ENCODE data around the gene NOL6.

- no peak for TF ChIP-seq CTCF (IDR thresholded peaks at IDR 0.05; ENCODE audit: low read depth, low read length, poor library complexity, severe bottlenecking)
- TF ChIP-seq EZH2phosphoT487 (IDR thresholded peaks at IDR 0.05; ENCODE audit: borderline replicate concordance, low read length): no peak
Measured at GRCh38 chr9:33445389-33446239, 28.1 kb downstream of the NOL6 start.

Measured in DOHH2 (cell line).